ENCODE measurements around the gene VEGFD.
A peak's percentile ranks its signal among the peaks of the same experiment; 100 is the strongest.

GRCh38 chrX:15349046-15349445, 35.2 kb downstream of the VEGFD start:
- peak in 5 of 11 experiments; percentile 30 to 44 (median 36) for TF ChIP-seq CTCF (IDR thresholded peaks at IDR 0.05 in 8 of 11, conservative IDR thresholded peaks at IDR 0.05 in 3 of 11)
- TF ChIP-seq POLR2A (IDR thresholded peaks at IDR 0.05) = no peak
- TF ChIP-seq POLR2AphosphoS5 (IDR thresholded peaks at IDR 0.05) = no peak

Measured in spleen (tissue), 7 donors.